ENCODE results near the gene CTDSP2. TPM values are rescaled to one million over a fixed set of nuclear protein-coding genes. Genes with fewer than 3 reads are reported as not detected.
A peak's percentile ranks its signal among the peaks of the same experiment; 100 is the strongest.

The CTDSP2 gene
- total and polyA plus RNA-seq, 2 of the 8 experiments (the other 6 are each of a cell fraction or from before 2014, with no cell fraction given): 71.3 to 91.7 TPM

DNA sequence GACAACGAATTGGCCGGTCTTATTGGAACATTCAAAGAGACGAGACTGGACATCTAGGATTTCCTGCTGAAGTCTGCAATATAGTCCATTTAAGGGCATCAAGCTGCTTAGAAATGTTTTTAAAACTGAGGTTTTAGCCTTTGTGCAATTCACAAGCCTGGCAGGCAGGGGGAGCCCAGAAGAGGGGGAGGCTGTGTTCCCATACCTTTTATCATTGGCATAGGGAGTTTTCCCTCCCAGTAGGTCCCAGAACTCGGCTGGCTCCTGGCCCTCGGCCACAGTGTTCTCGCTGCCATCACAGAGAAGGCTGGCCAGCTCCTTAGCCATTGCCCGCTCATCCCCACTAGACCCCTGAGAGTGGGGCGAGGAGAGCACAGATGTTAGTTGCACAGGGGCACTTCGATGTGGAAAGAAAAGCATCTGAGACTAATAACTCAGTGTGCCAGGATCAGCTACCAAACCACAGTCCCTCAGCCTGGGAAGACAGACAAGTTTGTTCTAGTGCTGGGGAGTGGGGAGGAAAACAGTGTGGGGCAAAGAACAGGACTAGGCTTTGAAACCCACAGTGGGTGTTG lies 43.1 kb downstream of the CTDSP2 start:
- Histone ChIP-seq H4K5ac (ENCODE audit: insufficient read length, low read depth, low read length) (no peak overlapping the region), H3K9me3 (ENCODE audit: insufficient read depth in 2 of 2, low read depth in 1 of 2, low read length in 1 of 2) (no peaks in the 10 kb centered on the region), H2BK120ac (replicated peaks; ENCODE audit: low read depth, low read length) (no peak overlapping the region), H3K23me2 (ENCODE audit: low read depth, low read length) (no peaks in the 10 kb centered on the region), H2BK15ac (ENCODE audit: low read length) (no peak overlapping the region), H3K79me2 (ENCODE audit: control insufficient read depth in 1 of 2, insufficient read depth in 2 of 2, low read length in 2 of 2) (no peaks in the 10 kb centered on the region), H3K4me2 (ENCODE audit: insufficient read depth in 1 of 2, low read depth in 2 of 2, low read length in 2 of 2) (peak overlapping the region in 1 of 2 experiments; percentile 21; a peak in 1 of 4 replicates), H2AFZ (ENCODE audit: low read length) (no peak overlapping the region), H3K14ac (ENCODE audit: insufficient read length) (no peak overlapping the region), H2BK5ac (ENCODE audit: low read depth, low read length) (0 out of 2 replicates have a peak overlapping the region, but pooled peaks have one; percentile 18), H4K91ac (replicated peaks; ENCODE audit: insufficient read length, low read length) (no peak overlapping the region), H3K4me3 (ENCODE audit: extremely low read depth in 1 of 4, insufficient read depth in 2 of 4, low read depth in 3 of 4, low read length in 4 of 4) (no peak overlapping the region), H3K27me3 (replicated peaks in 1 of 4; ENCODE audit: control insufficient read depth in 3 of 4, extremely low read depth in 1 of 4, insufficient read depth in 3 of 4, low read length in 3 of 4) (no peaks in the 10 kb centered on the region), H3K79me1 (ENCODE audit: low read depth, low read length) (no peaks in the 10 kb centered on the region), H3K9ac (replicated peaks in 1 of 4; ENCODE audit: extremely low read depth in 1 of 4, low read depth in 3 of 4, low read length in 3 of 4) (no peak overlapping the region; a peak in 2 of 7 replicates), H3K18ac (ENCODE audit: extremely low read depth, low read length) (no peak overlapping the region), H3K56ac (replicated peaks; ENCODE audit: insufficient read length, low read depth, low read length) (no peak overlapping the region), H3K36me3 (ENCODE audit: control insufficient read depth in 2 of 4, insufficient read depth in 4 of 4, low read length in 3 of 4) (no peaks in the 10 kb centered on the region; a peak in 3 of 8 replicates), H3K4ac (replicated peaks; ENCODE audit: insufficient read length, low read depth, low read length) (no peak overlapping the region), H2BK20ac (ENCODE audit: low read length) (no peak overlapping the region), H3K4me1 (replicated peaks in 1 of 4; ENCODE audit: control insufficient read depth in 3 of 4, insufficient read depth in 4 of 4, low read length in 3 of 4) (peaks cover 0 to 2% (median under 1%) of the 10 kb centered on the region in 4 experiments; a peak in 1 of 7 replicates), H4K20me1 (replicated peaks in 1 of 2; ENCODE audit: control insufficient read depth in 1 of 2, insufficient read depth in 2 of 2, low read length in 2 of 2) (no peaks in the 10 kb centered on the region), H3K23ac (ENCODE audit: insufficient read length) (no peak overlapping the region), H2AK5ac (ENCODE audit: low read depth, low read length) (no peak overlapping the region), H3K27ac (ENCODE audit: low read depth, low read length) (no peak overlapping the region), H2BK12ac (ENCODE audit: low read depth, low read length) (no peak overlapping the region), H4K8ac (ENCODE audit: extremely low read depth, insufficient read depth, low read length) (no peak overlapping the region; the same call in 1 of the 2 replicates)
- CTCF ChIA-PET (ENCODE audit: partially characterized antibody): interaction anchor here (0.5 to 6.9 kb wide), 31 partner anchors 12 to 299 kb away, joined by 3 to 146 read pairs (median 7); partner anchors contain the start of genes AVIL, CYP27B1 and TSFM
- TF ChIP-seq TEAD4 (IDR thresholded peaks at IDR 0.05; ENCODE audit: low read depth, low read length): no peak
- TF ChIP-seq RAD21 (IDR thresholded peaks at IDR 0.05 in 1 of 2, conservative IDR thresholded peaks at IDR 0.05 in 1 of 2; ENCODE audit: low read depth in 2 of 2, low read length in 2 of 2): peak; percentile 64 to 72
- TF ChIP-seq, protein P1, sequence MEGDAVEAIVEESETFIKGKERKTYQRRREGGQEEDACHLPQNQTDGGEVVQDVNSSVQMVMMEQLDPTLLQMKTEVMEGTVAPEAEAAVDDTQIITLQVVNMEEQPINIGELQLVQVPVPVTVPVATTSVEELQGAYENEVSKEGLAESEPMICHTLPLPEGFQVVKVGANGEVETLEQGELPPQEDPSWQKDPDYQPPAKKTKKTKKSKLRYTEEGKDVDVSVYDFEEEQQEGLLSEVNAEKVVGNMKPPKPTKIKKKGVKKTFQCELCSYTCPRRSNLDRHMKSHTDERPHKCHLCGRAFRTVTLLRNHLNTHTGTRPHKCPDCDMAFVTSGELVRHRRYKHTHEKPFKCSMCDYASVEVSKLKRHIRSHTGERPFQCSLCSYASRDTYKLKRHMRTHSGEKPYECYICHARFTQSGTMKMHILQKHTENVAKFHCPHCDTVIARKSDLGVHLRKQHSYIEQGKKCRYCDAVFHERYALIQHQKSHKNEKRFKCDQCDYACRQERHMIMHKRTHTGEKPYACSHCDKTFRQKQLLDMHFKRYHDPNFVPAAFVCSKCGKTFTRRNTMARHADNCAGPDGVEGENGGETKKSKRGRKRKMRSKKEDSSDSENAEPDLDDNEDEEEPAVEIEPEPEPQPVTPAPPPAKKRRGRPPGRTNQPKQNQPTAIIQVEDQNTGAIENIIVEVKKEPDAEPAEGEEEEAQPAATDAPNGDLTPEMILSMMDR (IDR thresholded peaks at IDR 0.05; ENCODE audit: control extremely low read depth in 1 of 3, insufficient read depth in 1 of 3, low read depth in 1 of 3, low read length in 3 of 3): peak; percentile 73 to 92 (median 78)
- peak; percentile 12; the same call in 1 of the 2 replicates for TF ChIP-seq SRF (IDR thresholded peaks at IDR 0.05; ENCODE audit: low read depth, low read length)
- peak; percentile 23 for TF ChIP-seq ASH2L (IDR thresholded peaks at IDR 0.05; ENCODE audit: low read length)
- 71% methylated on average over 9 of the region's 9 CpGs; no CpG with 5 or more reads in 1 of the 2 experiments for WGBS, 2 experiments (ENCODE audit: extremely low coverage in 1 of 2, insufficient coverage in 1 of 2, insufficient read length in 1 of 2, insufficient replicate concordance in 2 of 2, low coverage in 1 of 2, low lambda C conversion rate in 2 of 2, missing lambda C conversion rate in 1 of 2)
- FAIRE-seq: peak; percentile 82
- POLR2A ChIA-PET (ENCODE audit: partially characterized antibody): interaction anchor here (0.9 to 8.0 kb wide), 8 partner anchors 10 to 101 kb away, joined by 3 to 71 read pairs (median 4); partner anchors contain the start of genes AVIL, CYP27B1 and TSFM
- DNase-seq (ENCODE audit: low read depth in 1 of 2, low spot score in 2 of 2): peak; percentile 31 to 76

Measured in H1 (cell line).